Upper lobe of right lung (tissue), 1 donor: ENCODE data around the gene HIPK2. TPM values are rescaled to one million over a fixed set of nuclear protein-coding genes. Genes with fewer than 3 reads are reported as not detected.
"Not testable (repeated sequence)": the region's sequence is repeated elsewhere in the genome, so short reads cannot be mapped to it uniquely, and the experiment has no call there.

Source experiments
- ATAC-seq: fragments of 200-7000 bp; cut with Tn5 transposase; one replicate; pipeline ENCODE4 v1.9.1; 2020; ENCODE audit warnings: mild to moderate bottlenecking, moderate library complexity
- DNase-seq: peaks from one replicate; pipeline ENCODE4 v3.0.0-alpha.2; 2020
- H3K27ac ChIP-seq: fragments of 200-600 bp; one replicate; pipeline ENCODE4 v1.8.0; 2022
- H3K27me3 ChIP-seq: fragments of 200-600 bp; one replicate; pipeline ENCODE4 v1.8.0; 2022; ENCODE audit warnings: mild to moderate bottlenecking
- H3K36me3 ChIP-seq: fragments of 200-600 bp; one replicate; pipeline ENCODE4 v1.8.0; 2022
- H3K4me1 ChIP-seq: fragments of 200-600 bp; one replicate; pipeline ENCODE4 v1.8.0; 2022
- H3K4me3 ChIP-seq: fragments of 200-600 bp; one replicate; pipeline ENCODE4 v1.8.0; 2022; ENCODE audit warnings: mild to moderate bottlenecking
- H3K9me3 ChIP-seq: fragments of 200-600 bp; one replicate; pipeline ENCODE4 v1.8.0; 2022
- CTCF ChIP-seq: fragments of 200-600 bp; IDR thresholded peaks from one replicate; pipeline ENCODE4 v1.8.0; 2022; ENCODE audit warnings: antibody characterized with exemption
- intact Hi-C: fragments of 100-400 bp; cut with DNase I; formaldehyde crosslinking; loops from one replicate; pipeline ENCODE4 v1.11.0; 2022
- total RNA-seq: library from RNA; stranded (reverse); fragmentation: NEBNext Ultra II Directional; extraction: Animal tissue kit (Norgen Biotek cat#: 25700); gene quantifications from one replicate; pipeline ENCODE4 v1.2.1, GENCODE V29; 2021
- donor health status: DM: no; HTN: yes; CAD: no; lungs with severe emphysema.

Gene HIPK2
- total RNA-seq, 1 donor from 2014 or later: 64.3 TPM

DNA sequence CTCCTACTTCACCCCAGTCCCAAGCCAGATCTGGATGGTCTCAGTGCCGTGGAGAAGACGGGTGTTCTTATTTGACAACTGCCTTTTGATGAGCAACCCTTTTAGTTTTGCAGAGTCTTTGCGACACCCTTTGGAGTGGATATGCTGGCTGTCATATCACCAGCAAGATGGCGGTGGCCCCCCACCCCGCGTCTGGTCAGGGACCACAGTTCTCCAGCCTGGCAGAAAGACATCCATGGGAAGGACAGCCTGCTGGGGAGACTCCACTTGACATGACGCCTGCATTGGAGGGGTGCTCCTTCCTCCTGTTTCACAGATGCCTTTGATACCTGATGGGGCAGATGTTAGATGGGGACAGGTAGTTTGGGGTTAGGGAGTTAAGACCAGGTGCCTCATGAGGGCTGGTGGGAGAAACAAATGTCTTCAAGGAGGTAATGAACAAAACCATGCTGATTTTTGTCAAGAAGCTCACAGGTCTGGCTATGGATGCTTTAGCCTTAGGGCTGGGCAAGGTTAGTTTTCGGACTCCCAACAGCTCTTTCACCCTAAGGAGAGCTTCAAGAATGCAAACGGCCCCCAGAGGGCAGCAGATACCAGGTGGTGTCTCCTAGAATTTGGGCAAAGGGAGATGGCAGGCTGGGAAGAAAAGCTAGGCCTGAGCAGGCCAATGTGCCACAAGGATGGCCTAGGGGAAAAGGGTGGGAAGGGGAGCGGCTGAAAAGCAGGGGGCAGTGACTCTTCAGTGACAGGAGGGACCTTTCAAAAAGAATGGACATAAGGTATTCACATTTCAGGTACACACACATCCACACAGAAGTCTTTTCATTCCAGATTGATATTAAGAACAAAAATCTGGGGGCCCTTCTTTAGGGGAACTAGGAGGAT lies 159.1 kb downstream of the HIPK2 start:
- TF ChIP-seq CTCF: peak; percentile 41
- intact Hi-C loops: no loop called here
- no peak for DNase-seq
- no peaks in the 10 kb centered on the region for H3K9me3 ChIP-seq
- H3K36me3 ChIP-seq: peaks cover 79% of the 10 kb centered on the region
- no peak overlapping the region for H3K27ac ChIP-seq
- H3K4me1 ChIP-seq: peaks cover 4% of the 10 kb centered on the region
- ATAC-seq: peak; percentile 34
- H3K4me3 ChIP-seq: no peak overlapping the region
- no peaks in the 10 kb centered on the region for H3K27me3 ChIP-seq

- no peak for TF ChIP-seq CTCF
- no peaks in the 10 kb centered on the region for H3K9me3 ChIP-seq
- H3K4me1 ChIP-seq: peaks cover 4% of the 10 kb centered on the region
- no peak for ATAC-seq
- intact Hi-C loops: no loop called here
- H3K27ac ChIP-seq: no peak overlapping the region
- H3K4me3 ChIP-seq: no peak overlapping the region
- no peaks in the 10 kb centered on the region for H3K27me3 ChIP-seq
- DNase-seq: no peak
- peaks cover 79% of the 10 kb centered on the region for H3K36me3 ChIP-seq
These were observed 160.7 kb downstream of the HIPK2 start for GRCh38 chr7:139617074-139617473.

DNA sequence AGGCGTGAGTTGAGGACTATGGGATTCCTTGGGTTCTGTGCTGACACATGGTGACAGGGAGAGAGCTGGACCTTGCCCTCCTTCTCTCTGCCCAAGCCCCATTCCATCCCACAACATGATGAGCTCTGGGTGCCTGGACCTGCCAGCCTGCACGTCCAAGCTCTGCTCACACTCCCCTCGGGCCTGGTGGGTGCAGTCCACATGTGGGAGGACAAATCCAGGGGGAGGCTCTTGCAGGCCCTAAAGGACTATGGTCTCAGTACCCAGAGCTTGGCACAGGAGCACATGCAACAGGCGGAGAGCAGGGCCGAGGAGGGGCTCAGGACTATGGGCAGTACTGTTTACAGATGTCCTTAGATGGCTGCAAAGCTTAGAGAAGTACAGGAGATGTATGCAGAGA lies 162.9 kb downstream of the HIPK2 start:
- ATAC-seq (peak; percentile 23), DNase-seq (no peak)
- TF ChIP-seq CTCF: no peak
- Histone ChIP-seq H3K9me3 (no peaks in the 10 kb centered on the region), H3K27ac (no peak overlapping the region), H3K36me3 (peaks cover 90% of the 10 kb centered on the region), H3K27me3 (no peaks in the 10 kb centered on the region), H3K4me3 (no peak overlapping the region), H3K4me1 (peaks cover 4% of the 10 kb centered on the region)
- intact Hi-C loops: no loop called here

DNA sequence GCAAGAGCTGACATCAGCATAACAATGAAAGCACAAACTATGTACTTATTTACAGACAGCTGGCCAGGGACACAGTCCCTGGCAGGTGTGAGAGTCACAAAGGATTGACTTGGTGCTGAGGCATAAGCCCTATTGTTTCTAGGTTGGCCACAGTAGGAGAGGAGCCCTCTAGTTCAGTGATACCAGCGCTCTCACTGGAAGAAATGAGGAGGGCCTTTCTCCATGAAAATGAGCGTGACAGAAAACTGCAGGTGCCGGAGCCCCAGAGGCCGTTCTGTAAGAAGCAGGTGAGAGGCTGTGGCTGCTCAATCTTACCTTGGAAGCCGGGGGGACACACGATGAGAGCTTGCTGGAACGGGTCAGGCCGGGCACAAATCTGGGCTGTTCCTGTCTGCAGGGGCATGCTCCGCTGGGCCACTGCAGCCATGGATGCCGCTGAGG lies 163.8 kb downstream of the HIPK2 start:
- ATAC-seq (no peak), DNase-seq (no peak)
- H3K27ac ChIP-seq: no peak overlapping the region
- H3K4me1 ChIP-seq: no peaks in the 10 kb centered on the region
- no peak for TF ChIP-seq CTCF
- peaks cover 93% of the 10 kb centered on the region for H3K36me3 ChIP-seq
- intact Hi-C loops: no loop called here
- no peaks in the 10 kb centered on the region for H3K9me3 ChIP-seq
- no peak overlapping the region for H3K4me3 ChIP-seq
- H3K27me3 ChIP-seq: no peaks in the 10 kb centered on the region

DNA sequence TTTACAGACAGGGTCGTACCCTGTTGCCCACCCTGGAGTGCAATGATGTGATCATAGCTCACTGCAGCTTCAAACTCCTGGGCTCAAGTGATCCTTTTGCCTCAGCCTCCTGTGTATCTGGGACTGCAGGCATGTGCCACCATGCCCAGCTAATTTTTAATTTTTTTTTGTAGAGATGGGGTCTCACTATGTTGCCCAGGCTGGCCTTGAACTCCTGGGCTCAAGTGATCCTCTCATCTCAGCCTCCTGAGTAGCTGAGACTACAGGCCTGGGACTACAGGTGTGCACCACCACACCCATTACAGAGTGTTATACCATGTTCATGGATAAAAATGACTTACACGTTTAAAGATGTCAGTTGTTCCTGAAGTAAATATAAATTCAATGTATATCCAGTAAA lies 166.2 kb downstream of the HIPK2 start:
- intact Hi-C loops, H3K27ac ChIP-seq, H3K9me3 ChIP-seq, ATAC-seq, H3K4me1 ChIP-seq, H3K27me3 ChIP-seq, H3K4me3 ChIP-seq, DNase-seq: not testable (repeated sequence)
- H3K36me3 ChIP-seq: peaks cover 79% of the 10 kb centered on the region

GRCh38 chr7:139610595-139610994 lies 167.2 kb downstream of the HIPK2 start:
- no peak for DNase-seq
- Histone ChIP-seq H3K4me3 (no peak overlapping the region), H3K9me3 (no peaks in the 10 kb centered on the region), H3K36me3 (peaks cover 79% of the 10 kb centered on the region), H3K27ac (no peak overlapping the region), H3K4me1 (no peaks in the 10 kb centered on the region), H3K27me3 (no peaks in the 10 kb centered on the region)
- no peak for ATAC-seq
- TF ChIP-seq CTCF: no peak
- intact Hi-C loops: no loop called here
